Measurements from ENCODE around the gene P2RX3.

P2RX3 gene

DNA sequence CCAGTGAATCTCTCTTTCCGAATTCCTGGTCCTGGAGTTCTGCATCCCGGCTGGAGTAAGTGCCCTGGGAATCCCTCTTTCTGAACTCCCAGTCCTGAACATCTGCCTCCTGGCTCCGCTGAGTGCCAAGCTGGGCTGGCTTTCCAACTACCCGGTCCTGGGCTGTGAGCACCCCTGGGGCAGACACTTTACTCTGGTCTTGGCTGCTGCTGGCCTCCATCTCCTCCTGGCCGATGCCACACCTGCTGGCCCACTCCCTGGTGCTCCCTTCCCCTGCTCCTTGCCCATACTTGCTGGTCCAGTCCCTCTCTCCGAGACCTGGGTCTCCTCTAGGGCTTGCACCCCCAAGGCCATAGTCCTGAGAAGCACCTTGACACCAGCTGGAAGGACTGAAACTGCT lies 28.1 kb upstream of the P2RX3 start:
- no peak for DNase-seq (ENCODE audit: low spot score)

DNA sequence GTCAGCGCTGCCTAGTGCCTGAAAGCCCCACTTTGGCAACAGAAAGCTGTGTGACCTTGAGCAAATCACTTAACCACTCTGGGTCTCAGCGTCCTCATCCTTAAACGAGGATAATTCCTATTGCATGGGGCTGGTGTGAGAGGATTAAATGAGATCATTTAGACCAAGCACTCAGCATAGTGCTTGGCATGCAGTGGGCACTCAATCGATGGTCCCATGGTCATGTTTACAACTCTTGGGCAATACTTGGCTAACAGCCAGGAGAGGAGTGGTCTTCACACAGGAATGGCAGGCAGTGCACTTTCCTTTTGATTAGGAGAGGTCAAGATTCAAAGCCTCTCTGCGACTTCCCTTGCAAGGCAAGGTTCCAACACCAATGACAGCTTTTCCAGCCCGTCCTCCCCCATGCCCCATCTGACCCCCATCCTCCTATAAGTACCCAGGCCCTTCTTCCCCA lies 27.5 kb upstream of the P2RX3 start:
- no peak for DNase-seq (ENCODE audit: low spot score)

DNA sequence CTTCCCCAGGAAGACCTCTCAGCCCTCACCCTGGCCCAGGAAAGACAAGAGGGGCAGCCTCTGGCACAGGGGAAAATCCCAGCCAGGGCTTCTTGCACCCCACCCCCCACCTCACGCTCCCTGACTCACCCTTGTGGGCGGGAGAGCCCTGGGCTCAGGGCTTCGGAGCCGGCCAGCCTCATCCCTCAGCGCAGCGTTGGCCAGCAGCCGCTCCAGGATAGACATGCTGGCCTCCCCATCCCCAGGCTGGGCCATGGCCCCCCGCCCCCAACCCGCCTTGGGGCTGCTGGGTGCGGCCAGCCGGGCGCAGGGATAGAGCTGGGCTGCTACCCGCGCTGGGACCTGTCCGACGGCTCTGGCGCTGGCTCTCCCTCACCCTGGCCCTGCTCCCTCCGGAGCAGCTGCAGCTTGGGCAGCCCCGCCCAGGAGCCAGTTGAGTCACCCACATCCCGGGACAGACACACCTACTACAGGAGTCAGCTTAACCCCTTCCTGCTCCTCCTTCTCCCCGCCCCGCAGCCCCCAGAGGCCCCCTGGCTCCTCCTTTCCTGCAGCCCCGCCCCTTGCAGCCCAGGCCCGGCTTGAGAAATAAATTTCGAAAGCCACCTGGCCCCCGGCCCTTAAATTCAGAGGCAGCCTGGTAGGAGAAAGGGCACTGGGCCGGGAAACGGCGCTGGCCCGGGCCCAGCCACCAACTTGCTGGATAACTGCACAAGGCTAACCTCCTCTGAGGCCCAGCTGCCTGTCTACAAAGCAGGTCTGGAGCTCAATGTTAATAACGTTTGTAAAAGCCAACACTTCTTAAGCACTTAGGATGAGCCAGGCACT lies 26.8 kb upstream of the P2RX3 start:
- peak; percentile 92 for DNase-seq (ENCODE audit: low spot score)

DNA sequence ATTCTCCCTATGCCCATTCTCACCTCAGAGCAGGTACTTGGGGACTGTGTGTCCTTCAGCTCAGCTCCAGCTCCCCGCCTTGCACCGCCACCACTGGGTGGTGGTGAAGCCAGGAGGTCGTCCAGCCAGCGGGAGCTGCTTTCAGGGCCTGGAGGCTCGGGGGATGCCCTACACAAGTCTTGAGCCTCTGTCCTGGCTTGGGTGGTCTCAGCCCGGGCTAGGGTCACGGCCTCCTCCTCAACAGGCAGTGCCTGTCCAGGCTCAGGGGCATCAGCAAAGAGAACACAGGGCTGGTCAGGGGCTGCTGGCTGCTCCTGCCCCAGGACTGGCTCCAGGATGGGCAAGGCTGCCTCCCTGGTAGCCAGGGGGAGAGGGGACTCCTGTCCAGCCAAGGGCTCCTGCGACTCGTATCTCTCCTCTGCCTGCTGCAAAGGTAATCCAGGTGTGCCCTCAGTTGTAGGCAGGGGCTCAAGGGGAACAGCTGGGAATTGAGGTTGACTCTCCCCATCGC lies 25.6 kb upstream of the P2RX3 start:
- DNase-seq (ENCODE audit: low spot score): no peak

DNA sequence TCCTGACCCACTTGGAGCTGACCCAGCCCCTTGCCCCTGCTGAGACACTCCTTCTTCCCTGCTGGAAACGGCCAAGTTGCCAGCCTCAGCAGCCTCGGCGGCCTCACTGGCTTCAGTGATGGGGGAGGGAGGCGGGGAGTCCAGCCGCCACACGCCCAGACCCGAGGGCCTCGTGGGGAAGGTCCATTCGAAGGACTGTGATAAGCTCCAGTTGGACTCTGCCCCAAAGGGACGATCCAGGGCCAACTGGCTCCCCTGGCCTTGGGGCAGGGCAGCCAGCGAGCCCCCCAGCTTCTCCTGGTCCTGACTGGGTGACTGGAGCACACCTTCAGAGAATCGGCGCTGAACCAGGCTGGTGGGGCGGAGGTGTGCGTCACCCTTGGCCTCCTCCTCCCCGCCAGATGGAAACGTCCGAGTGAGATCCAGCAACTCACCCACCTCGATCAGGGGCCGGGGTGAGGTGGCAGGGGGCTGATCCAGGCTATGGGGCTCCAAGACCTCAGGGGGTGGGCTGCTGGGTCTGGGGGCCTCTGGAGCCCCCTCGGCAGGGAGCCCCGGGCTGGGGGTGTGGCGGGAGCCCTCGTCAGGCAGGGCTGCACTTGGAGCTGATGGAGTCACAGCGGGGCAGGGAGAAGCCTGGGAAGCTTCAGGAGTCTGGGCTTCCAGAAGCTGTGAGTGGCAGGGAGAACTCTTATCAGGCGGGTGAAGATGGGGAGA lies 24.9 kb upstream of the P2RX3 start:
- no peak for DNase-seq (ENCODE audit: low spot score)

DNA sequence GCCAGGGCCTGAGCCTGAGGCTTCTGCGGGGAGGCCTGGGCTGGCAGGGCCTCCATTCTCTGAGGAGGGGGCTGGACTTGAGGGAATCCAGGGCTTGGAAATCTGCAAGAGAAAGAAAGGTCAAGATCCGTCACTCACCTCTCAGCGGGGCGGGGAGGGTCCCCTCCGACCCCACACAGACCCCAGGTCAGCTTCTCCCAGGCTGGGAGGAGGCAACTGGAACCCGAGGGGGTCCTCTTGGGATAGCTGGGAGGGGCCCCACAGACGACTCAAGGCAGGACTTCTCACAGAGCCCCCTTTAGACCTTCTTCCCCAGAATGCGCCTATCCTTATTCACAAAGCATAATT lies 24.4 kb upstream of the P2RX3 start:
- DNase-seq (ENCODE audit: low spot score): no peak

DNA sequence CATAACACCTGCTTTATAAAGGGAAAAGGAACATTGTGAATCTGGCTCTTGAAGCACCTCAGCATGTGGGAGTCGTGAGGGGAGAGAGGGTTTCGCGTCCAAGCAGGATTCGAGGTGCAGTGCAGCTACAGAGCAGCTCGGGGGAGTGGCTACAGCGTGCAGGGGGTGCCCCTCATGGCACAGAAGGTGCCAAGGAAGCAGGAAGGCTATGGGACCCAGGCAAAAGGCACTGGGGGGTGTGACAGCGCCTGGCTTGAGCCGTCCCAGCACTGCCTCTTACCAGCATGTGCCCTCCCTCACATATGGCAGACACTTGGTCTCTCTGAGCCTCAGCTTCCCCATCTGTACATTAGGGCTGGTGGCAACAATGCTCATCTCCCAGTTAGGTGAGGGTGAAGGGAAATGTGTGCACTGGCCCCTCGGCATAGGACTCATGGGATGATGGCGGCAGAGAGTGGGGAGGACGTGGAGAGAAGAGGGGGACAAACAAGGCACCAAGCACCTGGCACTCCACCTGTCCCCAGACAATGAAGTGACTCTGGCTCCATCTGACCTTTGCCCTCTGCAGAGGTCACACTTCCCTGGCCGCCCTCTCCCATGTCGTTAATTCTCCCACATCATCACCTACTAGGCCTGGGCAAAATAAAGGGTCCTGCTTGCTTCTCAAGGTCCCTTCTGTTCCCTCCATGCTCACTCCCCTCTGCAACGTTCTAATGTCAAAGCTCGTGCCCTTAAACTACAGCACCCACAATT lies 23.8 kb upstream of the P2RX3 start:
- no peak for DNase-seq (ENCODE audit: low spot score)

DNA sequence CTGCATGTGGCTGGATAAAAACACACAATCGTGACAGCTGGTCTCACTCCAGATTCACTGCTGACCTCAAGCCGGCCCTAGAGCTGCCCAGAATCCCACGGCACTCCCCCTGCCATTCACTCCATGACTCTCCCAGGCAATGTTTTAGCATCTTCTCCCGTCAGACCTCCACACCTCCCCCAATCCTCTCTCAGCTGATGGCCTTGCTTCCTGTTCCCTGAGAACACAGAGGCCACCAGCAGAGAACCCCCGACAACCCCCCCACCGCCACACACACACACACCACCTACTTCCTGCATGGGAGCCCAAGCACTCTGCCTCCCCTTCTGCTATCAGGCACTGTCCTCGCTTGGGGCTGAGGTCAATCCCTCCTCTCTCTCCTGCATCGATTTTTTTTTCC lies 22.7 kb upstream of the P2RX3 start:
- DNase-seq (ENCODE audit: low spot score): no peak

DNA sequence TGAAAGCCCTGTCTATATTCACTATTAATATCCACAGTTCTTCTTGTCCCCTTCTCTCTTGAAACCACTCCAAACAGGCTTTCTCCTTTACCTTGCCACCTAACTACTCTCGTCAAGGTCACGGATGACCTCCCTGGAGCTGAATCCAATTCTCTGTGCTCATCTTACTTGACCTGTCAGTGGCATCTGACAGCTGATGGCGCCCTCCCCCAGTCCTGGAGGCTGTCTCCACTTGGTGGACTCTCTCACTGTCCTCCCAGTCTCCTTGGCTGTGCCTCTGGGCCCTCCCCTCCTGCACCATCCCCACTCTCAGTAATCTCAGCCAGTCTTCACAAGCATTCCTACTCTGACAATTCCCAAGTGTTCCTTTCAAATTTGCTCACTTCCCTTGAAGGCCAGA lies 22.1 kb upstream of the P2RX3 start:
- DNase-seq (ENCODE audit: low spot score): no peak

DNA sequence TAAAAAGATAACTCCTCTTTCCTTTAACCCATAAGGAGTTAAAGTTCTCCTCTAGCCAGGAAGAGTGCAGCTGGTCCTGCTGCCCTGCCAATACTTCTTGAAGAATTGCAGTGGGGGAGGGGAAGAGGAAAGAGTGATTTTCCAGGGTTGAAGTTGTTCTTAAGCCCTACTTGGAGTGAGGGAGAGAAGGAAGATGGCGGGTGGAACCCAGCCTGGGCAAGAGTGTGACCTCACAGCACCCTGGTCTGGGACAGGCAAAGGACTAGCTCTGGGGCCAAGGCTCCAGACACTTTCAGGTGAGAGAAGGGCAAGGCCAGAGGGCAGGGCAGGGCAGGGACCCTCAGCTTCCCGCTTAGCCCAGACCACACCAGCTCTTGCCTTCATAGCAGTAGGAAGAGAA lies 20.0 kb upstream of the P2RX3 start:
- DNase-seq (ENCODE audit: low spot score): no peak

DNA sequence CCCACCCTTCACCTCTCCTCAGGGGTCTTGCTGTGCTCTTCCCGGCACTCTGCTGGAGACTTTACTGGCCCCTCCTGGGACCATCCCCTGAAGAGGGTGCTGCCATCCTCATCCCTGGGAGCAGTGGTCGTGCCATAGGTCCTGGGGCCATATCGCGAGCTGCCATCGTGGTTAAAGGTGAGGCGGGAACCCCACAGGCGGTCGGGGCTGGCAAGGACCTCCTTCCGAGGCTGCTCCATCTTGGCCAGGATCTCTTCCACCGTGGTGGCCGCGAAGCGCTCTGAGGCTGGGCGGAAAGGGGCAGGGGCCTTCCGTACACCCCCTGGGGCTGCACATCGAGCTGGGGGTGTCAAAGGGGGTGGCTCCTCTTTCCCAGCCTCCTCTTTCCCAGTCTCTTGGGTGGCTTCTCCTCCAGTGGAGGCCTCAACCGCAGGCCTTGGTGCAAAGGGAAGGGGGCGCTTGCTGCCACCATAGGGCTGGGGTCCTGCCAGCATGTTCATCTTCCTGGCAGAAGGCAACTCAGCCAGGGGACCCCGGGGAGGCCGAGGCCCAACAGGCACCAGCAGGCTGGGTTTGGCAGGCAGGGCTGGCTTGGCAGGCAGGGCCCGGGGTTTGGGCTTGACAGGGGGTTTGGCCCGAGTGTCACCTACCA lies 18.0 kb upstream of the P2RX3 start:
- DNase-seq (ENCODE audit: low spot score): no peak

DNA sequence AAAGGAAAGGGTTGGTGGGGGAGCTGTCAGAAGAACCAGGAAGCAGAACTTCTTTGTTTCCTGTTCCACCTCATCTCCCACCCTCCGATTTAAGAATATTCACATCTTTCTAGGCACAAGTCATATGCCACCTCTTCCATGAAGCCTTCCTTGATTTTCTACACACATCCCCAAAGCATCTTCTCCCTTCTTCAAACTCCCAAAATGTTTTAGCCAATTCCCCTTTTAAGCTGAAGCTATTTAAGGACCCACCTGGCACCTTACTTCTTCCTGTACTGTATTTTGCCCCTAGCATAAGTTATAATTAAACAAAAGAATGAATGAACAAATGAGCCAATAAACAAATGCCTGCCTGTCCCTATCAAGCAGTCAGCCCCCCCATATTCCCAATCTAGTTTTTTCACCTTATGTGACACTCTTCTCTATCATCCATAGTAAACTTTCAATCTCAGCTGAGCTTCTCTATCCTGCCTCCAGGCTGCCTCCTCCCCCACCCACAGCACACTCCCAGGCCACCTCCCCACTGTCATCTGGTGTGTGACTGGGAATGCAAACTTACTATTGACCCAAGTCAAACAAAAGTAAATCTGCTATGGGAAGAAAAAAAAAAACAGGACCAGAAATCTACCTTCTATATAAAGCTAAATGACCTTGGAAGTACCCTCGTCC lies 17.3 kb upstream of the P2RX3 start:
- DNase-seq (ENCODE audit: low spot score): no peak

DNA sequence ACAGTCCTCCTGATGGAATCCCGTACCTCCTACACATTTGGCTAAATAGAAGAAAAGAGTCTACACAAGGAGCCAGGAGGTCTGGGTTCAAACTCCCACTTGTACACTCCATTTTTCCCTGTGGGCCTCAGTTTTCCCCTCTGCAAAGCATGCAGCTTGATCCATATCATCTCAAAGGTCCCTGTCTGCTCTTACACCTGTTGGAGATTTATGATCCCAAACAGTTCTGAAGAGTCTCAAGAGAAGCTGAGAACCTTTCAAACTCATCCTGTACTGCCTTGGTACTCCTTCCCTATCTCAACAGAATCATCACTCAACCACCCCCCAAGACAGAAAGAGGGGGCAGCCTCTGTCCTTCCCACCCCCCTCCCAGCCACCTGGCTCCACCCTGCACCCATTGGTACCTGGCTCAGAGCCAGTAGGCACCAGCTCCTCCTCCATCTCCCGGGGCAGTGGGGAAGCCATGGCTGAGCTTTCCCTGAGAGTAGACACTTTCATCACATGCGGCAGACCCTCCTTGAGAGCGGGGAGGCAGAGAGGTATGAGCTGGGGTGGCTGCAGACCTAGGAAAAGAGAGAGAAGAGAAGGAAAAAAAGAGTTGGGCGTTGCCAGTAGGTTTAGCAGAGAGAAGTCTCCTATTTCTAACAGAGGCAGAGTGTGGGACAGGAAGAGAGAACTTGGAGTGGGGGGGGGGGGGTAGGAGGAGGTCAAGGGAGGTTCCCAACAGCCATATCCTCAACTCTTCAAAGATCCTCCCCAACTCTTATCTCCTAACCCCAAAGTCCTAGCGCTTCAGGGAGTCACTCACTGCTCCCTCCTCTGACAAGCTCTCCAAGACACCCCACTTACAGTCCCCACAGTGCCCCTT lies 16.5 kb upstream of the P2RX3 start:
- DNase-seq (ENCODE audit: low spot score): no peak

DNA sequence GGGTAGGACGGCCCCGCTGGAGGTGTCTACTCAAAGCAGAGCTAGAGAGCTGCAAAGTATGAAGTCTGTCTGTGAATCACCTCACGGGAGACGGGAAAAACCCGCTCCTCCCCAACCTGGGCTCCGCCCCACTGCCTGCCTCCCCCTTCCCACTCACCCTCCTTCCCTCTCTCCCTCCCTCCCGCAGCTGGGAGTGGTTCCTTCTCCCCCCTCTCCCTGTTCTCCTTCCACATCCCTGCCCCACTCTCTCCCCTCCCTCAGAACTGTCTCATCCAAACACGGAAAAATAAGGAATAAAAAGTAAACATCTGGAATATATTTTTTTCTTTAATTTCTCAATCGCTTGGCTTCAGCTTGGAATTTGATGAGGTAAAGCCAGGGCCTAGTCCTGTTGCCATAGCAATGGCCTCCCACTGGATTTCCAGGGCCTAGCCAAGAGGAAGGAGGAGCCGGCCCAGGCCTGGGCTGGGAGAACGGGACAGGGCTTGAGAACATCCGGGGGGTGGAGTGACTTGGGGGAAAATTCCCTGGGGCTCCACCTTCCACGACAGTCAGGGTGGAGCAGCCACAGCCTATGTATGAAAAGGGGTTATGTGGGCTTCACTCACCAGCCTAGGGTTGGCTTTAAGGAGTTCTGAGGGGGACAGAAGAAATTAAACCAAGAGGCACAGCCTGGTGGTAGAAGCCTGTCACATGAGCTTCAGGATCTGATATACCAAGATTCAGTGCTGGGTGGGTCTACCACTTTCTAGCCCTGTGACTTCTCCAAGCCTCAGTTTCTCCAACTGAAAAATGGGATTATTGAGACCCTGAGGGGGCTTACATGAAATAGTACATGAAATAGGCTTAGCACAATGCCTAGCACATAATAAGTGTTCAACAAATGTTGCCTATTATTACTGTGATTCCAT lies 15.6 kb upstream of the P2RX3 start:
- peak; percentile 81 for DNase-seq (ENCODE audit: low spot score)

DNA sequence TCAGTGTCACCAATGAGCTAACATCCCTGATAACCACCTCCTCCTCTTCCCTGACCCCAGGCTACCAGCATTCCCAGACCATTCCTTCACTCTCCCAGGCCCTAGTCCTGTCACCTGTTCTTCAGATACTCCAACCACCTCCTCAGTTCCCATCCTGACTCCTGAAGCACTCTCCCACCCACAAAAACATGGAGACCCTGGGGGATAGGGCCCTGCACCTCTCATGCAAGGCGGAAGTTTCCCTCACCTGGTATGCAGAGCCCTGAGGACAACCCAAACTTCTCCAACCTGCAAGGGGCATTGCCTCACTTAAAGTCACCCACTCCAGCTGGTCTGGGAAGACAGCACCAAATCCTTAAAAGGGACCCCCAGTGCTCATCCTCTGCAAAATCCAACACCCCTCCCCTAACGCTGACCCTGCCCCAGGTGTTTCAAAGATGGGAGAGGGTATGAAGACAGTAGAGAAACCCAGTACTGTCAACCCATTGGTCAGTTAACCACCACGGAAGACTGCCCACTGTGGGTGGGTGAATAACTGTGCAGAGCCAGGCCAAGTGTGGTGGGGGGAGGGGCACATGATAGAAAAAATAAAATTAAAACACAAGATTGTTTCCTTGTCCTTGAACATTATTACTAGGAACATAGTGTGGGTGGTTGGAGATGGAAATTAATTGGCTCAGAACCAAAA lies 14.8 kb upstream of the P2RX3 start:
- no peak for DNase-seq (ENCODE audit: low spot score)

DNA sequence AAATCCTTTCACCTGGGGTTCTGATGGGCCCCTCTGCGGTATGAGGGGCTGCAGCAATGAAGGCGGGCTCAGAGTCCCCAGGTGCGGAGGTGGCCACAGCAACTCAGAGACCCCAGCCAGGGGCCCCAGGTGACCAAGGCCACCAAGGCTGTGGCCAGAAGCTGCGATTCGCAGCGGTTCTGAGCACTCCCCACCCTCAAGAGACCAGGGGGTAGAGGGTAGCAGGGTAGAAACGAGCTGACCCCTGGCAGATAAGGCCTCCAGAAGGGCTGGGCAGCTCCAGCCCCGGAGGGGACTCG lies 14.3 kb upstream of the P2RX3 start:
- no peak for DNase-seq (ENCODE audit: low spot score)

DNA sequence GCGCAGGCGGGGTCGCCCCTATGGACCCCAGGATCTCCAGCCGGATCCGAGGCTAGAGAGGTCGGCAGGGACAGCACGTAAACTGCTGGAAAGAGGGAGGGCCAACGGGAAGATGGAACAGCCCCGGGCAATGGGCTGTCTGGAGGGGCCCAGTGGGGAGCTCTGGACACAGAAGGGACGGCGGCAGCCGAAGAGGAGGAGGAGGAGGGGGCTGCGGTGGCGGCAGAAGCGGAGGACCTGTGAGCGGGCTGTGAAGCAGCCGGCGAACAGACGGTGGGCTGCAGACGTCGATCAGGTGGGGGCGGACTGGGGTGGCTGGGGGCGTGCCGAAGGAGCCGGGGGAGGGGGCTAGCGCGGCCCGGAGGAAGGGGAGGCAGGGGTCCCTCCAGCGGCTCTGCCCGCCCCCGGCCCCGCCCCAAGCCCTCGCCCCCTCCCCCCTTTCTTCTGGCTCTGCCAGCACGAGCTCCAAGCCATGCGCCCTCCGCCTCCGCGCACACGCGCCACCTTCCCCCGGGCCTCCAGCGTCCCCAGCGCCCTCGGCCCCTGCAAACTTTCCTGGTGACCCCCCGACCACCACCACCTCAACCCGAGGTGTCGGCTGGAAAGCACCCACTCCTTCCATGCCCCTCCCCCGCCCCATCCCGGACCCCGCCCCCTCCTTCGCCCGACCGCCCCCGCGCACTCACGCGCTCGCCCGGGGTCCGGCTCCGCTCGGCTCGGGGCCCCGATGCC lies 13.8 kb upstream of the P2RX3 start:
- peak; percentile 87 for DNase-seq (ENCODE audit: low spot score)

Measured in D341Med (cell line).